ENCODE results near the gene PADI2. TPM values are rescaled to one million over a fixed set of nuclear protein-coding genes. Genes with fewer than 3 reads are reported as not detected.

Gene PADI2
- total and polyA plus RNA-seq, 2 of the 8 experiments (the other 6 are each of a cell fraction or from before 2014, with no cell fraction given) = 1.6 to 7.5 TPM

GRCh38 chr1:17060306-17060749, 58.9 kb downstream of the PADI2 start:
- Histone ChIP-seq H3K9ac (replicated peaks in 1 of 4; ENCODE audit: extremely low read depth in 1 of 4, low read depth in 3 of 4, low read length in 3 of 4) (no peak overlapping the region), H2AFZ (ENCODE audit: low read length) (0 out of 2 replicates have a peak overlapping the region, but pooled peaks have one; percentile 18)
- peak; percentile 66 for FAIRE-seq
- TF ChIP-seq E2F6 (IDR thresholded peaks at IDR 0.05) (no peak), SP2 (IDR thresholded peaks at IDR 0.05; ENCODE audit: low read length) (no peak), BRCA1 (IDR thresholded peaks at IDR 0.05; ENCODE audit: low read depth, low read length) (no peak), PHF8 (conservative IDR thresholded peaks at IDR 0.05; ENCODE audit: low read depth, low read length) (no peak), ATF2 (IDR thresholded peaks at IDR 0.05; ENCODE audit: low read length) (no peak), HDAC2 (IDR thresholded peaks at IDR 0.05; ENCODE audit: borderline replicate concordance in 1 of 2, low read depth in 2 of 2, low read length in 2 of 2) (no peak), ATF3 (IDR thresholded peaks at IDR 0.05; ENCODE audit: insufficient read depth, low read depth, low read length) (no peak), CBX8 (IDR thresholded peaks at IDR 0.05; ENCODE audit: borderline replicate concordance, low read depth, low read length) (no peak), RNF2 (IDR thresholded peaks at IDR 0.05; ENCODE audit: borderline replicate concordance, low read depth, low read length, missing control alignments, poor library complexity, severe bottlenecking) (no peak)

More at GRCh38 chr1:17060306-17060749, 58.9 kb downstream of the PADI2 start:
- CTCF ChIA-PET (ENCODE audit: partially characterized antibody) = interaction anchor here (0.6 to 7.8 kb wide), 29 partner anchors 10 to 345 kb away, joined by 3 to 111 read pairs (median 4); partner anchors contain the start of gene PADI2
- Histone ChIP-seq H3K23me2 (ENCODE audit: low read depth, low read length) (no peaks in the 10 kb centered on the region), H4K20me1 (replicated peaks in 1 of 2; ENCODE audit: control insufficient read depth in 1 of 2, insufficient read depth in 2 of 2, low read length in 2 of 2) (no peaks in the 10 kb centered on the region), H3K18ac (ENCODE audit: extremely low read depth, low read length) (no peak overlapping the region), H3K9me3 (ENCODE audit: insufficient read depth in 2 of 2, low read depth in 1 of 2, low read length in 1 of 2) (no peaks in the 10 kb centered on the region), H4K8ac (ENCODE audit: extremely low read depth, insufficient read depth, low read length) (no peak overlapping the region), H4K5ac (ENCODE audit: insufficient read length, low read depth, low read length) (no peak overlapping the region), H2BK120ac (replicated peaks; ENCODE audit: low read depth, low read length) (no peak overlapping the region), H3K79me1 (ENCODE audit: low read depth, low read length) (no peaks in the 10 kb centered on the region), H3K23ac (ENCODE audit: insufficient read length) (no peak overlapping the region), H3K4me3 (ENCODE audit: extremely low read depth in 1 of 4, insufficient read depth in 2 of 4, low read depth in 3 of 4, low read length in 4 of 4) (no peak overlapping the region), H3K36me3 (ENCODE audit: control insufficient read depth in 2 of 4, insufficient read depth in 4 of 4, low read length in 3 of 4) (no peaks in the 10 kb centered on the region), H2AK5ac (ENCODE audit: low read depth, low read length) (no peak overlapping the region), H2BK20ac (ENCODE audit: low read length) (no peak overlapping the region), H3K79me2 (ENCODE audit: control insufficient read depth in 1 of 2, insufficient read depth in 2 of 2, low read length in 2 of 2) (no peaks in the 10 kb centered on the region), H2BK15ac (ENCODE audit: low read length) (no peak overlapping the region), H2BK5ac (ENCODE audit: low read depth, low read length) (no peak overlapping the region), H3K27ac (ENCODE audit: low read depth, low read length) (no peak overlapping the region), H3K27me3 (replicated peaks in 1 of 4; ENCODE audit: control insufficient read depth in 3 of 4, extremely low read depth in 1 of 4, insufficient read depth in 3 of 4, low read length in 3 of 4) (no peaks in the 10 kb centered on the region), H3K4me2 (ENCODE audit: insufficient read depth in 1 of 2, low read depth in 2 of 2, low read length in 2 of 2) (no peak overlapping the region), H3K4me1 (replicated peaks in 1 of 4; ENCODE audit: control insufficient read depth in 3 of 4, insufficient read depth in 4 of 4, low read length in 3 of 4) (peaks cover 4 to 9% (median 6%) of the 10 kb centered on the region in 4 experiments; a peak in 5 of 7 replicates), H3K14ac (ENCODE audit: insufficient read length) (no peak overlapping the region), H3K56ac (replicated peaks; ENCODE audit: insufficient read length, low read depth, low read length) (no peak overlapping the region), H4K91ac (replicated peaks; ENCODE audit: insufficient read length, low read length) (no peak overlapping the region), H3K4ac (replicated peaks; ENCODE audit: insufficient read length, low read depth, low read length) (no peak overlapping the region), H2BK12ac (ENCODE audit: low read depth, low read length) (no peak overlapping the region)
- WGBS, 2 experiments (ENCODE audit: extremely low coverage in 1 of 2, insufficient coverage in 1 of 2, insufficient read length in 1 of 2, insufficient replicate concordance in 2 of 2, low coverage in 1 of 2, low lambda C conversion rate in 2 of 2, missing lambda C conversion rate in 1 of 2) = 46% methylated on average over 11 of the region's 11 CpGs; no CpG with 5 or more reads in 1 of the 2 experiments
- DNase-seq (ENCODE audit: low read depth in 1 of 2, low spot score in 2 of 2) = no peak
- POLR2A ChIA-PET (ENCODE audit: partially characterized antibody) = interaction anchor here (1.1 kb wide), 1 partner anchor 61 kb away, joined by 3 read pairs; no protein-coding TSS in a partner anchor
